H1 (cell line): ENCODE measurements around the gene SNX32. TPM values are rescaled to one million over a fixed set of nuclear protein-coding genes. Genes with fewer than 3 reads are reported as not detected.

Source experiments
- CHD7 ChIP-seq: fragments of 300-600 bp; sonication (generic); IDR thresholded peaks from 2 replicates; pipeline ENCODE4 v1.7.1; 2012; ENCODE audit warnings: low read length, moderate library complexity, mild to moderate bottlenecking, inconsistent platforms; ENCODE audit not compliant: insufficient replicate concordance
- CTBP2 ChIP-seq: IDR thresholded peaks from 2 replicates; pipeline ENCODE4 v1.7.0; 2011; ENCODE audit warnings: borderline replicate concordance, mild to moderate bottlenecking, moderate library complexity, mixed read lengths, low read length; ENCODE audit not compliant: insufficient read depth, insufficient read length
- KDM1A ChIP-seq: fragments of 200-600, 300-600 bp; sonication (generic); IDR thresholded peaks from 2 replicates; pipeline ENCODE4 v1.7.1; 2016; ENCODE audit warnings: mild to moderate bottlenecking, low read length, borderline replicate concordance
- polyA plus RNA-seq, 7 experiments: library from polyadenylated mRNA; depleted of rRNA in 3 of 7; stranded (reverse) in 5 of 7; unstranded in 2 of 7; fragments of >200 nt in 5 of 7; fragments of 200-250 nt in 2 of 7; gene quantifications; 1 replicate in 5 of 7; 2 replicates in 1 of 7; 4 replicates in 1 of 7; pipeline versions ENCODE4 v1.2.1 to v1.2.3, GENCODE V29; 2011 to 2013; ENCODE audit warnings: missing spikeins in 2 of 7, mixed read lengths in 2 of 7
- total RNA-seq: library from RNA; stranded (reverse); fragmentation: NEBNext Ultra II Directional; extraction: Animal tissue kit (Norgen Biotek cat#: 25700); gene quantifications from 2 replicates; pipeline ENCODE4 v1.2.1, GENCODE V29; 2021

The SNX32 gene
- total and polyA plus RNA-seq, 2 of the 8 experiments (the other 6 are each of a cell fraction or from before 2014, with no cell fraction given): 0.76 to 2.2 TPM

- TF ChIP-seq CHD7 (no peak), KDM1A (no peak), CTBP2 (no peak)
These were observed 12.7 kb upstream of the SNX32 start (continued) for GRCh38 chr11:65821107-65821506.
